K562 (cell line): ENCODE data around the gene GALM. TPM values are rescaled to one million over a fixed set of nuclear protein-coding genes. Genes with fewer than 3 reads are reported as not detected.
"Not testable (repeated sequence)": the region's sequence is repeated elsewhere in the genome, so short reads cannot be mapped to it uniquely, and the experiment has no call there.

Experiments
- ATAC-seq: fragments of 200-7000 bp; cut with Tn5 transposase; 3 replicates; pipeline ENCODE4 v1.9.1; 2020; ENCODE audit warnings: moderate library complexity
- BruUV-seq: library from RNA; stranded (reverse); fragments of 400-500 nt; replicated peaks from 2 replicates; lab custom pipeline; 2021; lab: Mats Ljungman, UMichigan
- CTCF ChIA-PET: fragments of 300-600 bp; formaldehyde crosslinking; extraction: SDS; loops from one replicate; lab custom pipeline; 2021; ENCODE audit warnings: low intra/inter-chr PET ratio; lab: Yijun Ruan, JAX
- POLR2A ChIA-PET: fragments of 300-600, 350-650 bp; sonication (Branson Sonifier 250); formaldehyde crosslinking; extraction: SDS; loops from one replicate; lab custom pipeline; 2021; ENCODE audit warnings: antibody characterized with exemption, inconsistent platforms; lab: Yijun Ruan, JAX
- DNase-seq, 4 experiments: peaks; one replicate each; pipeline versions ENCODE4 v3.0.0 to v3.0.0-alpha.2; 2011 to 2018; ENCODE audit warnings: low spot score in 3 of 4, mixed read lengths in 3 of 4; ENCODE audit errors: extremely low read depth in 1 of 4
- FAIRE-seq: peaks from 2 replicates; lab custom pipeline; 2011; peaks lifted over from hg19 to GRCh38; lab: Jason Lieb, UNC
- H2AFZ ChIP-seq: 2 replicates; pipeline ENCODE4 v1.6.0; 2011; ENCODE audit warnings: low read depth, low read length, control low read depth, inconsistent platforms
- H3K27ac ChIP-seq: fragments of 200-600 bp; 3 replicates; pipeline ENCODE4 v1.8.0; 2011; ENCODE audit warnings: low read depth, mild to moderate bottlenecking, control low read depth, inconsistent platforms, low read length, moderate library complexity, mixed read lengths; ENCODE audit errors: extremely low read depth
- H3K27me3 ChIP-seq, 2 experiments: fragments of 300-600 bp in 1 of 2; 2 replicates in 1 of 2; 3 replicates in 1 of 2; pipeline versions ENCODE4 v1.6.0 to v1.8.0; 2011; ENCODE audit warnings: inconsistent platforms in 2 of 2, low read length in 2 of 2, mild to moderate bottlenecking in 1 of 2, mixed read lengths in 1 of 2, moderate library complexity in 1 of 2; ENCODE audit not compliant: control insufficient read depth in 2 of 2, insufficient read depth in 2 of 2
- H3K36me3 ChIP-seq: fragments of 300-600 bp; 3 replicates; pipeline ENCODE4 v1.8.0; 2011; ENCODE audit warnings: mild to moderate bottlenecking, low read length, inconsistent platforms; ENCODE audit not compliant: control insufficient read depth, insufficient read depth
- H3K4me1 ChIP-seq, 2 experiments: fragments of 200-600 bp in 1 of 2; replicated peaks in 1 of 2; 2 replicates in 1 of 2; 3 replicates in 1 of 2; pipeline versions ENCODE4 v1.5.1 to v1.8.0; 2011; ENCODE audit warnings: inconsistent platforms in 2 of 2, low read length in 2 of 2, mild to moderate bottlenecking in 1 of 2, mixed read lengths in 1 of 2, moderate library complexity in 1 of 2; ENCODE audit not compliant: control insufficient read depth in 2 of 2, insufficient read depth in 2 of 2
- H3K4me2 ChIP-seq: 2 replicates; pipeline ENCODE4 v1.6.1; 2011; ENCODE audit warnings: low read length, control low read depth, inconsistent platforms, mixed read lengths; ENCODE audit not compliant: insufficient read depth
- H3K4me3 ChIP-seq: fragments of 200-600 bp; sonication (generic), shearing (Covaris generic); 2 replicates; pipeline ENCODE4 v1.5.1; 2016; ENCODE audit warnings: control low read depth, inconsistent platforms
- H3K79me2 ChIP-seq: fragments of 200-600 bp; 3 replicates; pipeline ENCODE4 v1.8.0; 2011; ENCODE audit warnings: low read length, inconsistent platforms; ENCODE audit not compliant: control insufficient read depth, insufficient read depth
- H3K9ac ChIP-seq, 2 experiments: 2 replicates each; pipeline versions ENCODE4 v1.6.0 to v1.6.1; 2011; ENCODE audit warnings: low read depth in 2 of 2, low read length in 2 of 2, control low read depth in 1 of 2, inconsistent platforms in 1 of 2, mild to moderate bottlenecking in 1 of 2, mixed read lengths in 1 of 2; ENCODE audit not compliant: insufficient read depth in 1 of 2
- H3K9me1 ChIP-seq: one replicate; pipeline ENCODE4 v1.6.0; 2011; ENCODE audit warnings: inconsistent platforms, mild to moderate bottlenecking, low read length, moderate library complexity; ENCODE audit not compliant: control insufficient read depth, insufficient read depth
- H3K9me3 ChIP-seq: replicated peaks from 2 replicates; pipeline ENCODE4 v1.5.1; 2011; ENCODE audit warnings: low read depth, low read length, inconsistent platforms; ENCODE audit not compliant: control insufficient read depth, insufficient read depth
- H4K20me1 ChIP-seq: replicated peaks from 2 replicates; pipeline ENCODE4 v1.6.1; 2011; ENCODE audit warnings: low read length, inconsistent platforms, mixed read lengths; ENCODE audit not compliant: control insufficient read depth, insufficient read depth
- ATF3 ChIP-seq, 2 experiments: fragments of 450-650 bp in 1 of 2; sonication (generic) in 1 of 2; formaldehyde crosslinking in 1 of 2; IDR thresholded peaks in 1 of 2; conservative IDR thresholded peaks in 1 of 2; 2 replicates each; pipeline versions ENCODE4 v1.6.1 to v1.8.1; 2016 to 2023; ENCODE audit warnings: mild to moderate bottlenecking in 2 of 2, moderate library complexity in 2 of 2, inconsistent platforms in 1 of 2, missing genetic modification reagents in 1 of 2
- CEBPB ChIP-seq: fragments of 450-650 bp; IDR thresholded peaks from 2 replicates; pipeline ENCODE4 v1.6.1; 2016; ENCODE audit warnings: missing genetic modification characterization, missing compliant biosample characterization
- CTBP1 ChIP-seq: fragments of 450-650 bp; IDR thresholded peaks from 2 replicates; pipeline ENCODE4 v1.6.1; 2016; ENCODE audit warnings: borderline replicate concordance
- EP400 ChIP-seq: fragments of 450-650 bp; IDR thresholded peaks from 2 replicates; pipeline ENCODE4 v1.6.1; 2017; ENCODE audit warnings: antibody characterized with exemption, mild to moderate bottlenecking, moderate library complexity
- LCOR ChIP-seq: sonication (generic); formaldehyde crosslinking; IDR thresholded peaks from 2 replicates; pipeline ENCODE4 v1.8.0; 2022; ENCODE audit warnings: mild to moderate bottlenecking, missing genetic modification reagents
- MAFF ChIP-seq: IDR thresholded peaks from 2 replicates; pipeline ENCODE4 v1.6.1; 2012; ENCODE audit warnings: low read length, improper control_type of control experiment
- PKNOX1 ChIP-seq: fragments of 450-650 bp; IDR thresholded peaks from 2 replicates; pipeline ENCODE4 v1.6.1; 2016
- RAD21 ChIP-seq, 2 experiments: fragments of 250-450 bp in 1 of 2; fragments of 450-650 bp in 1 of 2; sonication (Bioruptor Pico) in 1 of 2; formaldehyde crosslinking in 1 of 2; IDR thresholded peaks in 1 of 2; conservative IDR thresholded peaks in 1 of 2; 2 replicates each; pipeline versions ENCODE4 v1.4.0 to v1.8.0; 2020 to 2022; ENCODE audit warnings: mild to moderate bottlenecking in 2 of 2, moderate library complexity in 1 of 2
- SMARCA5 ChIP-seq: fragments of 450-650 bp; IDR thresholded peaks from 2 replicates; pipeline ENCODE4 v1.6.1; 2016
- TFE3 ChIP-seq: fragments of 450-650 bp; formaldehyde crosslinking; IDR thresholded peaks from 2 replicates; pipeline ENCODE4 v1.4.0; 2020; ENCODE audit warnings: mild to moderate bottlenecking, mixed read lengths
- USF1 ChIP-seq: sonication (generic); formaldehyde crosslinking; IDR thresholded peaks from 2 replicates; pipeline ENCODE4 v1.9.0; 2022; ENCODE audit warnings: mild to moderate bottlenecking, missing genetic modification reagents
- ZKSCAN8 ChIP-seq: fragments of 200-800 bp; sonication (Bioruptor generic); IDR thresholded peaks from 2 replicates; pipeline ENCODE4 v1.6.1; 2016; ENCODE audit warnings: missing genetic modification characterization, missing compliant biosample characterization
- ZNF175 ChIP-seq: fragments of 200-800 bp; sonication (Bioruptor generic); IDR thresholded peaks from 2 replicates; pipeline ENCODE4 v1.6.1; 2016; ENCODE audit warnings: low read depth, mild to moderate bottlenecking, missing genetic modification characterization, missing compliant biosample characterization
- ZNF589 ChIP-seq: fragments of 200-800 bp; sonication (Bioruptor generic); IDR thresholded peaks from 2 replicates; pipeline ENCODE4 v1.6.1; 2016; ENCODE audit warnings: low read depth, missing genetic modification characterization, missing compliant biosample characterization
- WGBS: fragments of 100-300 bp; shearing (Covaris generic); methylation state at CpG from one replicate; pipeline ENCODE4 v1.1.6; 2016; ENCODE audit warnings: low coverage, mixed read lengths; ENCODE audit not compliant: insufficient coverage; ENCODE audit errors: missing lambda C conversion rate; 5-methylcytosine and 5-hydroxymethylcytosine counted together
- in situ Hi-C: fragments of 300-500 bp; cut with MboI; formaldehyde crosslinking; loops from 4 replicates; pipeline ENCODE4 v1.15.0; 2018; ENCODE audit warnings: inconsistent platforms, mixed read lengths
- intact Hi-C: fragments of 100-400 bp; cut with micrococcal nuclease; formaldehyde crosslinking; loops from 2 replicates; pipeline ENCODE4 v1.14.2; 2022
- polyA plus RNA-seq, 8 experiments: library from polyadenylated mRNA; depleted of rRNA in 4 of 8; stranded (reverse) in 5 of 8; unstranded in 3 of 8; fragments of >200 nt; fragmentation: Nextera tagmentation in 2 of 8; fragmentation: Illumina TruSeq in 1 of 8; extraction: Ambion mirVana in 2 of 8; extraction: Trizol in 1 of 8; gene quantifications; 2 replicates each; pipeline versions ENCODE4 v1.2.1 to v1.2.3, GENCODE V29; 2011 to 2014; ENCODE audit warnings: inconsistent platforms in 1 of 8, missing spikeins in 1 of 8
- total RNA-seq, 7 experiments: library from RNA; depleted of rRNA in 6 of 7; stranded (reverse); fragments of >200 nt in 6 of 7; fragmentation: Illumina TruSeq in 2 of 7; extraction: Trizol in 2 of 7; gene quantifications; 2 replicates each; pipeline versions ENCODE4 v1.2.1 to v1.2.3, GENCODE V29; 2011 to 2021; ENCODE audit warnings: low replicate concordance in 1 of 7

GALM gene
- total and polyA plus RNA-seq, 9 of the 15 experiments (the other 6 are each of a cell fraction or from before 2014, with no cell fraction given), result 22.1 to 51.7 (median 27.9) TPM

GRCh38 chr2:38643683-38644511, 22.0 kb upstream of the GALM start:
- Histone ChIP-seq H3K4me2 (peak overlapping the region; percentile 23), H2AFZ (peak overlapping the region; percentile 60), H3K4me1 (peaks cover 21 to 25% of the 10 kb centered on the region in 2 experiments; a peak in 4 of 5 replicates), H3K9ac (peak overlapping the region in 1 of 2 experiments; percentile 66; a peak in 3 of 4 replicates), H3K27ac (peak overlapping the region; percentile 98), H3K9me3 (peaks cover 19% of the 10 kb centered on the region)
- H3K9me1 ChIP-seq, BruUV-seq, H4K20me1 ChIP-seq, CTCF ChIA-PET, H3K79me2 ChIP-seq, in situ Hi-C loops, H3K36me3 ChIP-seq, H3K27me3 ChIP-seq, H3K4me3 ChIP-seq: not testable (repeated sequence)
- peak in 3 of 4 experiments; percentile 24 to 88 (median 74) for DNase-seq
- peak; percentile 93 for FAIRE-seq
- intact Hi-C loops, result loop anchor here (1.0 to 2.0 kb wide), 2 partner anchors 30 to 41 kb away; partner anchors contain the start of gene HNRNPLL
- WGBS, result 7% methylated on average over 13 of the region's 16 CpGs
- POLR2A ChIA-PET, result interaction anchor here (0.7 to 0.9 kb wide), 3 partner anchors 22 to 1284 kb away, joined by 3 to 5 read pairs (median 4); no protein-coding TSS in a partner anchor
- ATAC-seq, result peak; percentile 94
- TF ChIP-seq CEBPB (tag), result peak; percentile 99
- peak; percentile 78; the same call in 1 of the 2 replicates for TF ChIP-seq CTBP1
- TF ChIP-seq EP400, result peak; percentile 78
- TF ChIP-seq MAFF, result 0 out of 2 replicates have a peak, but pooled peaks have one; percentile 23
- TF ChIP-seq PKNOX1, result peak; percentile 82
- peak; percentile 91 for TF ChIP-seq USF1 (CRISPR knock-in tag)
- TF ChIP-seq LCOR (CRISPR knock-in tag), result peak; percentile 92
- peak; percentile 19 to 62; a peak in 3 of 4 replicates for TF ChIP-seq RAD21 (CRISPR knock-in tag; conservative IDR thresholded peaks at IDR 0.05 in 1 of 2, IDR thresholded peaks at IDR 0.05 in 1 of 2)
- TF ChIP-seq ZNF589 (CRISPR knock-in tag), result peak; percentile 90; the same call in 1 of the 2 replicates
- 0 out of 2 replicates have a peak, but pooled peaks have one; percentile 74 for TF ChIP-seq SMARCA5
- TF ChIP-seq TFE3 (CRISPR knock-in tag), result peak; percentile 98
- peak; percentile 69; the same call in 1 of the 2 replicates for TF ChIP-seq ZKSCAN8 (CRISPR knock-in tag)
- TF ChIP-seq ZNF175 (CRISPR knock-in tag), result peak; percentile 91
- TF ChIP-seq ATF3 (IDR thresholded peaks at IDR 0.05), result peak; percentile 88
- TF ChIP-seq ATF3 (CRISPR knock-in tag; conservative IDR thresholded peaks at IDR 0.05), result peak; percentile 84; the same call in 1 of the 2 replicates
